ENCODE measurements around the gene CLASRP.

DNA sequence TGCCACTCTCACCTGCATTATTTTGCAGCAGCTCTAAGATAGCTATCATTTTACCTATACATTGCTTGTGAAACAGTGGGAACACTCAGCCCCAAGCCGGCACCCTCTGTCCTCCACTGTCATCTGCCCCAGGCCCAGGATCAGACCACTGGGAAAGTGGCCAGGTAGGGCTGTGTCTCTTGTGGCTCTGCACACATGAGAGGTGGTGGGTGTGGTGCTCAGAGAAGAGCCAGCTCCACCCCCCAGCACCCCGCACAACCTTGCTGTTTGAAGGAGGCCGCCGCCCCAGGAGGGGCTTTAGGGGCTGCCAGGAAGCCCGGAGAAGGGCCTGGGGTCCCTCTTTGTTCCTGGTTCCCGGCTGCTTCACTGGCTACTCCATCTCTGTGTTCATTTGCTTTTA is 80.7 kb downstream of the CLASRP start:
- TF ChIP-seq, protein P1, sequence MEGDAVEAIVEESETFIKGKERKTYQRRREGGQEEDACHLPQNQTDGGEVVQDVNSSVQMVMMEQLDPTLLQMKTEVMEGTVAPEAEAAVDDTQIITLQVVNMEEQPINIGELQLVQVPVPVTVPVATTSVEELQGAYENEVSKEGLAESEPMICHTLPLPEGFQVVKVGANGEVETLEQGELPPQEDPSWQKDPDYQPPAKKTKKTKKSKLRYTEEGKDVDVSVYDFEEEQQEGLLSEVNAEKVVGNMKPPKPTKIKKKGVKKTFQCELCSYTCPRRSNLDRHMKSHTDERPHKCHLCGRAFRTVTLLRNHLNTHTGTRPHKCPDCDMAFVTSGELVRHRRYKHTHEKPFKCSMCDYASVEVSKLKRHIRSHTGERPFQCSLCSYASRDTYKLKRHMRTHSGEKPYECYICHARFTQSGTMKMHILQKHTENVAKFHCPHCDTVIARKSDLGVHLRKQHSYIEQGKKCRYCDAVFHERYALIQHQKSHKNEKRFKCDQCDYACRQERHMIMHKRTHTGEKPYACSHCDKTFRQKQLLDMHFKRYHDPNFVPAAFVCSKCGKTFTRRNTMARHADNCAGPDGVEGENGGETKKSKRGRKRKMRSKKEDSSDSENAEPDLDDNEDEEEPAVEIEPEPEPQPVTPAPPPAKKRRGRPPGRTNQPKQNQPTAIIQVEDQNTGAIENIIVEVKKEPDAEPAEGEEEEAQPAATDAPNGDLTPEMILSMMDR (conservative IDR thresholded peaks at IDR 0.05 in 1 of 2, IDR thresholded peaks at IDR 0.05 in 1 of 2; ENCODE audit: low read depth in 1 of 2, low read length in 2 of 2): no peak
- TF ChIP-seq EZH2 (IDR thresholded peaks at IDR 0.05; ENCODE audit: low read length, missing control alignments): no peak
